ENCODE measurements around the gene FANCC. TPM values are rescaled to one million over a fixed set of nuclear protein-coding genes. Genes with fewer than 3 reads are reported as not detected.

Gene FANCC
- polyA plus RNA-seq, 1 of the 3 experiments (the other 2 are of a cell fraction), result 3.5 TPM

DNA sequence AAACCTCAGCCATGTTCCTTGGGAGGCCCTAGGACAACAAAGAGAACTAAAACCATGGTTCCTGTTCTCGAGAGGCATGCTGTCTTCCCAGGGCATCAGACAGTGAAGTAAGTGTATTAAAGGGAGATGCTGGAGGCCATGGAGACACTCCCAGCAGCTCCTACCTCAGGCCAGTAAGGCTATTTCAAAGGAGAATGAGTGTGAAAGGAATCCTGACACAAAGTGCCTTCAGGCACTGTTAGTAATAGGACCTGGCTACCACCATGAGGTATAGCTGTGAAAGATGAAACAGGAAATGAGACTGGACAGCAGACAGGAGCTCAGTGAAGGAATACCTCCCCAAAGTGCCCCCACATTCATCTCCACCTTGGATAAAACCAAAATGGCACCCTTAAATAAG is 71.0 kb downstream of the FANCC start:
- no peaks in the 10 kb centered on the region for H4K20me1 ChIP-seq (ENCODE audit: insufficient read depth)
- ChIA-PET POLR2A (no interaction called here), CTCF (interaction anchor here (0.7 to 1.5 kb wide), 4 partner anchors 11 to 79 kb away, joined by 3 to 4 read pairs (median 3); no protein-coding TSS in a partner anchor)
- H3K4me3 ChIP-seq (ENCODE audit: low read depth in 2 of 2, low read length in 1 of 2), result no peak overlapping the region
- no peaks in the 10 kb centered on the region for H3K9me2 ChIP-seq
- H3K36me3 ChIP-seq (replicated peaks in 1 of 2; ENCODE audit: control insufficient read depth in 1 of 2, insufficient read depth in 2 of 2, low read length in 1 of 2), result no peaks in the 10 kb centered on the region
- DNase-seq, result no peak
- no peaks in the 10 kb centered on the region for H3F3A ChIP-seq (replicated peaks; ENCODE audit: insufficient read depth)
- peaks cover 0 to 12% of the 10 kb centered on the region in 2 experiments; a peak in 2 of 4 replicates for H3K4me1 ChIP-seq (ENCODE audit: control insufficient read depth in 1 of 2, insufficient read depth in 2 of 2, low read depth in 1 of 2, low read length in 1 of 2)
- no peak overlapping the region for H3K27ac ChIP-seq (ENCODE audit: low read depth in 2 of 2, low read length in 1 of 2)
- no peaks in the 10 kb centered on the region for H3K9me3 ChIP-seq
- TF ChIP-seq CHD2 (IDR thresholded peaks at IDR 0.05; ENCODE audit: low read length, partially characterized antibody) (no peak), TAF1 (IDR thresholded peaks at IDR 0.05; ENCODE audit: borderline replicate concordance, low read depth, low read length) (no peak), POLR2AphosphoS5 (IDR thresholded peaks at IDR 0.05; ENCODE audit: low read depth, low read length) (no peak)
- no peaks in the 10 kb centered on the region for H3K79me2 ChIP-seq (ENCODE audit: insufficient read depth)
- 83% methylated on average over 1 of the region's 1 CpG for WGBS (ENCODE audit: low lambda C conversion rate)
- no peaks in the 10 kb centered on the region for H3K27me3 ChIP-seq (ENCODE audit: insufficient read depth)
- H3K9ac ChIP-seq, result no peak overlapping the region
- H3K4me2 ChIP-seq, result no peak overlapping the region
- no peak overlapping the region for H2AFZ ChIP-seq (ENCODE audit: low read depth)

DNA sequence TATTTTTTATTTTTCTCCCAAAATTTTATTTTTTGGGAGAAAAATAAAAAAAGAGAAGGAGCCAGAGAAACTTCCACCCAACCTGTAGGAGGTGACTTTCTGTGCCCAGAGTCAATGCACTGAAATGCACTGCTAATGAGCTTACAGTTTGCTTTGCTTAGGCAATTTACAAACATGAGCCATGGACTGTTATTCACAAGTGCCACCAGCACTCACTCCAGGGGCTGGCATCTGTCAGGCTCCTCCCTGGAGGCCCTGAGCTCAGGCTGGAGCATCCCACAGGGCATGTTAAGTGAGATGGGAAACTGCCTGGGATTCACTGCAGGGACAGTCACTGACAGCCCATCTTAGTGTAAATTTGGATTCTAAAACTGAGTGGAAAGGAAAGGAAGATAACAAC is 74.9 kb downstream of the FANCC start:
- POLR2A ChIA-PET, result interaction anchor here (0.7 kb wide), 1 partner anchor 17 kb away, joined by 5 read pairs; no protein-coding TSS in a partner anchor
- TF ChIP-seq, protein P1, sequence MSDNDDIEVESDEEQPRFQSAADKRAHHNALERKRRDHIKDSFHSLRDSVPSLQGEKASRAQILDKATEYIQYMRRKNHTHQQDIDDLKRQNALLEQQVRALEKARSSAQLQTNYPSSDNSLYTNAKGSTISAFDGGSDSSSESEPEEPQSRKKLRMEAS (IDR thresholded peaks at IDR 0.05; ENCODE audit: low read depth), result no peak
- TF ChIP-seq RXRA (IDR thresholded peaks at IDR 0.05; ENCODE audit: borderline replicate concordance, low read depth) (no peak), SMC3 (IDR thresholded peaks at IDR 0.05; ENCODE audit: low read depth, low read length) (no peak), FOXM1 (IDR thresholded peaks at IDR 0.05; ENCODE audit: low read depth) (no peak), MXI1 (IDR thresholded peaks at IDR 0.05; ENCODE audit: low read depth, low read length) (no peak), NRF1 (IDR thresholded peaks at IDR 0.05; ENCODE audit: low read depth, low read length) (no peak), TEAD4 (IDR thresholded peaks at IDR 0.05; ENCODE audit: borderline replicate concordance, insufficient read depth) (no peak), EZH2phosphoT487 (IDR thresholded peaks at IDR 0.05; ENCODE audit: borderline replicate concordance, low read depth) (no peak), FOSL2 (IDR thresholded peaks at IDR 0.05; ENCODE audit: borderline replicate concordance, low read depth) (no peak), RAD21 (IDR thresholded peaks at IDR 0.05; ENCODE audit: low read length) (no peak), SIN3A (IDR thresholded peaks at IDR 0.05; ENCODE audit: borderline replicate concordance, low read depth, low read length) (no peak), FOXJ3 (CRISPR knock-in tag; IDR thresholded peaks at IDR 0.05) (no peak), YY1 (IDR thresholded peaks at IDR 0.05; ENCODE audit: low read depth) (no peak), POLR2AphosphoS5 (IDR thresholded peaks at IDR 0.05; ENCODE audit: low read depth, low read length) (no peak)
- TF ChIP-seq, protein P2, sequence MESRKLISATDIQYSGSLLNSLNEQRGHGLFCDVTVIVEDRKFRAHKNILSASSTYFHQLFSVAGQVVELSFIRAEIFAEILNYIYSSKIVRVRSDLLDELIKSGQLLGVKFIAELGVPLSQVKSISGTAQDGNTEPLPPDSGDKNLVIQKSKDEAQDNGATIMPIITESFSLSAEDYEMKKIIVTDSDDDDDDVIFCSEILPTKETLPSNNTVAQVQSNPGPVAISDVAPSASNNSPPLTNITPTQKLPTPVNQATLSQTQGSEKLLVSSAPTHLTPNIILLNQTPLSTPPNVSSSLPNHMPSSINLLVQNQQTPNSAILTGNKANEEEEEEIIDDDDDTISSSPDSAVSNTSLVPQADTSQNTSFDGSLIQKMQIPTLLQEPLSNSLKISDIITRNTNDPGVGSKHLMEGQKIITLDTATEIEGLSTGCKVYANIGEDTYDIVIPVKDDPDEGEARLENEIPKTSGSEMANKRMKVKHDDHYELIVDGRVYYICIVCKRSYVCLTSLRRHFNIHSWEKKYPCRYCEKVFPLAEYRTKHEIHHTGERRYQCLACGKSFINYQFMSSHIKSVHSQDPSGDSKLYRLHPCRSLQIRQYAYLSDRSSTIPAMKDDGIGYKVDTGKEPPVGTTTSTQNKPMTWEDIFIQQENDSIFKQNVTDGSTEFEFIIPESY (IDR thresholded peaks at IDR 0.05; ENCODE audit: borderline replicate concordance, low read depth), result no peak
- TF ChIP-seq, protein P3, sequence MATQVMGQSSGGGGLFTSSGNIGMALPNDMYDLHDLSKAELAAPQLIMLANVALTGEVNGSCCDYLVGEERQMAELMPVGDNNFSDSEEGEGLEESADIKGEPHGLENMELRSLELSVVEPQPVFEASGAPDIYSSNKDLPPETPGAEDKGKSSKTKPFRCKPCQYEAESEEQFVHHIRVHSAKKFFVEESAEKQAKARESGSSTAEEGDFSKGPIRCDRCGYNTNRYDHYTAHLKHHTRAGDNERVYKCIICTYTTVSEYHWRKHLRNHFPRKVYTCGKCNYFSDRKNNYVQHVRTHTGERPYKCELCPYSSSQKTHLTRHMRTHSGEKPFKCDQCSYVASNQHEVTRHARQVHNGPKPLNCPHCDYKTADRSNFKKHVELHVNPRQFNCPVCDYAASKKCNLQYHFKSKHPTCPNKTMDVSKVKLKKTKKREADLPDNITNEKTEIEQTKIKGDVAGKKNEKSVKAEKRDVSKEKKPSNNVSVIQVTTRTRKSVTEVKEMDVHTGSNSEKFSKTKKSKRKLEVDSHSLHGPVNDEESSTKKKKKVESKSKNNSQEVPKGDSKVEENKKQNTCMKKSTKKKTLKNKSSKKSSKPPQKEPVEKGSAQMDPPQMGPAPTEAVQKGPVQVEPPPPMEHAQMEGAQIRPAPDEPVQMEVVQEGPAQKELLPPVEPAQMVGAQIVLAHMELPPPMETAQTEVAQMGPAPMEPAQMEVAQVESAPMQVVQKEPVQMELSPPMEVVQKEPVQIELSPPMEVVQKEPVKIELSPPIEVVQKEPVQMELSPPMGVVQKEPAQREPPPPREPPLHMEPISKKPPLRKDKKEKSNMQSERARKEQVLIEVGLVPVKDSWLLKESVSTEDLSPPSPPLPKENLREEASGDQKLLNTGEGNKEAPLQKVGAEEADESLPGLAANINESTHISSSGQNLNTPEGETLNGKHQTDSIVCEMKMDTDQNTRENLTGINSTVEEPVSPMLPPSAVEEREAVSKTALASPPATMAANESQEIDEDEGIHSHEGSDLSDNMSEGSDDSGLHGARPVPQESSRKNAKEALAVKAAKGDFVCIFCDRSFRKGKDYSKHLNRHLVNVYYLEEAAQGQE (IDR thresholded peaks at IDR 0.05; ENCODE audit: low read depth, low read length), result no peak
- TF ChIP-seq, protein P4, sequence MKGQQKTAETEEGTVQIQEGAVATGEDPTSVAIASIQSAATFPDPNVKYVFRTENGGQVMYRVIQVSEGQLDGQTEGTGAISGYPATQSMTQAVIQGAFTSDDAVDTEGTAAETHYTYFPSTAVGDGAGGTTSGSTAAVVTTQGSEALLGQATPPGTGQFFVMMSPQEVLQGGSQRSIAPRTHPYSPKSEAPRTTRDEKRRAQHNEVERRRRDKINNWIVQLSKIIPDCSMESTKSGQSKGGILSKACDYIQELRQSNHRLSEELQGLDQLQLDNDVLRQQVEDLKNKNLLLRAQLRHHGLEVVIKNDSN (IDR thresholded peaks at IDR 0.05; ENCODE audit: borderline replicate concordance, low read depth), result no peak
- DNase-seq, result peak; percentile 24
- Histone ChIP-seq H3K4me2 (no peak overlapping the region), H2AFZ (ENCODE audit: low read depth) (no peak overlapping the region), H3K4me1 (ENCODE audit: control insufficient read depth in 1 of 2, insufficient read depth in 2 of 2, low read depth in 1 of 2, low read length in 1 of 2) (peaks cover 0 to 3% of the 10 kb centered on the region in 2 experiments; a peak in 1 of 4 replicates), H3K9me2 (no peaks in the 10 kb centered on the region), H3F3A (replicated peaks; ENCODE audit: insufficient read depth) (no peaks in the 10 kb centered on the region), H3K27me3 (ENCODE audit: insufficient read depth) (no peaks in the 10 kb centered on the region), H3K36me3 (replicated peaks in 1 of 2; ENCODE audit: control insufficient read depth in 1 of 2, insufficient read depth in 2 of 2, low read length in 1 of 2) (no peaks in the 10 kb centered on the region), H3K79me2 (ENCODE audit: insufficient read depth) (no peaks in the 10 kb centered on the region), H3K4me3 (ENCODE audit: low read depth in 2 of 2, low read length in 1 of 2) (no peak overlapping the region), H3K9me3 (no peaks in the 10 kb centered on the region), H3K27ac (ENCODE audit: low read depth in 2 of 2, low read length in 1 of 2) (no peak overlapping the region), H4K20me1 (ENCODE audit: insufficient read depth) (no peaks in the 10 kb centered on the region), H3K9ac (no peak overlapping the region)
- CTCF ChIA-PET, result interaction anchor here (0.9 to 1.9 kb wide), 3 partner anchors 9 to 111 kb away, joined by 3 to 5 read pairs (median 3); no protein-coding TSS in a partner anchor
